Renal cortical epithelial cell (primary cell): ENCODE results near the gene BSND. TPM values are rescaled to one million over a fixed set of nuclear protein-coding genes. Genes with fewer than 3 reads are reported as not detected.

Source experiments
- DNase-seq: peaks from one replicate; pipeline ENCODE4 v3.0.0-alpha.2; 2011; ENCODE audit warnings: low read depth
- total RNA-seq: library from RNA; depleted of rRNA; stranded (reverse); fragments of >200 nt; gene quantifications from 2 replicates; pipeline ENCODE4 v1.2.3, GENCODE V29; 2014

Gene BSND
- total RNA-seq, 1 donor from 2014 or later: 0.45 TPM

- no peak for DNase-seq
These were observed 61.6 kb downstream of the BSND start for GRCh38 chr1:55060133-55060999.

- no peak for DNase-seq
These were observed 62.4 kb downstream of the BSND start for GRCh38 chr1:55061000-55061705.

Other genes starting within 250 kb of the BSND start
- gene PARS2, start 234.4 kb upstream of the BSND start, total RNA-seq: 4.5 and 9.2 TPM in 2 replicates
- gene TTC22, start 197.6 kb upstream of the BSND start, total RNA-seq: 6.9 and 10.3 TPM in 2 replicates
- 383 and 608 TPM in 2 replicates for gene DHCR24, start 111.7 kb upstream of the BSND start, total RNA-seq
- gene TMEM61, start 18.3 kb upstream of the BSND start, total RNA-seq: 0.35 TPM in 1 of 2 replicates, not detected in the other
- 1.1 and 17.5 TPM in 2 replicates for gene PCSK9, start 40.6 kb downstream of the BSND start, total RNA-seq
- gene USP24, start 216.4 kb downstream of the BSND start, total RNA-seq: 44.8 and 79.9 TPM in 2 replicates